ENCODE measurements around the gene CADPS2. TPM values are rescaled to one million over a fixed set of nuclear protein-coding genes. Genes with fewer than 3 reads are reported as not detected.

The CADPS2 gene
- polyA plus RNA-seq, 1 donor (not counting 4 experiments of a cell fraction or from before 2014, with no cell fraction given): 0.35 TPM

- H3K36me3 ChIP-seq (ENCODE audit: control insufficient read depth in 2 of 2, extremely low read depth in 1 of 2, insufficient read depth in 2 of 2, low read length in 2 of 2): no peaks in the 10 kb centered on the region
These were observed 15.0 kb upstream of the CADPS2 start for GRCh38 chr7:122901250-122901649.

DNA sequence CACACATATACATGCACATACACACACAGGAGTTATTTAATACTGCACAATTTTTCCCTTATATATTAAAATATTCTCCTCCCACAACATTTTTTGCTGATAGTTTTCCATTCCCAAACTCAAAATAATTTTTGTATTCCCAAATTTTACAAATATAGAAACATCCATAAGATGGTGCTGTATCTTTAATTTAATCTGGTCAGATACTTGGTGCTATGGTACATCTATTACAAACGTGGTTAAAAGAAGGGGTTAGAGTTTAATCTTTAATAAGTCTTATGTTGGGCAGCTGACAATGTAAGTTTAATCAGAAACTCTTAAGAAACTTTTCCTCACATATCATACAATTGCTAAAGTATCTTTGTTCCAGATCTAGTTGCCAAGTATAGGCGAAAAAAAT lies 10.2 kb upstream of the CADPS2 start:
- H3K9ac ChIP-seq (ENCODE audit: control insufficient read depth, extremely low read depth, insufficient read depth, low read length): no peak overlapping the region
- no peaks in the 10 kb centered on the region for H3K9me1 ChIP-seq (ENCODE audit: control insufficient read depth, extremely low read depth, insufficient read depth, low read length)
- H3K9me3 ChIP-seq (ENCODE audit: control insufficient read depth, low read depth, low read length): no peaks in the 10 kb centered on the region
- DNase-seq (ENCODE audit: low read depth, low spot score): no peak
- H3K4me1 ChIP-seq (ENCODE audit: control insufficient read depth, extremely low read depth, insufficient read depth, low read length): no peaks in the 10 kb centered on the region
- dilution Hi-C loops (cut with MboI; ENCODE audit: extremely low pct_ligation_motif_present, low sequenced_read_pairs): no loop called here
- no peak overlapping the region for H3K4me3 ChIP-seq (ENCODE audit: control insufficient read depth in 2 of 3, extremely low read depth in 1 of 3, insufficient read depth in 2 of 3, low read depth in 1 of 3, low read length in 3 of 3)
- no peaks in the 10 kb centered on the region for H3K79me2 ChIP-seq (ENCODE audit: control insufficient read depth, insufficient read depth, low read length)
- H3K27ac ChIP-seq (ENCODE audit: control insufficient read depth, insufficient read depth, low read length): no peak overlapping the region
- H3K36me3 ChIP-seq (ENCODE audit: control insufficient read depth in 2 of 2, extremely low read depth in 1 of 2, insufficient read depth in 2 of 2, low read length in 2 of 2): no peaks in the 10 kb centered on the region
- TF ChIP-seq CTCF (optimal IDR thresholded peaks at IDR 0.05 in 1 of 3, IDR thresholded peaks at IDR 0.05 in 1 of 3, conservative IDR thresholded peaks at IDR 0.05 in 1 of 3; ENCODE audit: extremely low read depth in 1 of 3, insufficient read depth in 2 of 3, low read length in 3 of 3) (no peak), EZH2 (IDR thresholded peaks at IDR 0.05; ENCODE audit: low read length) (no peak)
- FAIRE-seq: no peak
- no peaks in the 10 kb centered on the region for H3K27me3 ChIP-seq (ENCODE audit: control insufficient read depth, extremely low read depth, insufficient read depth, low read length)
- H3K4me2 ChIP-seq (ENCODE audit: control insufficient read depth, extremely low read depth, insufficient read depth, low read depth, low read length): no peak overlapping the region
- no peaks in the 10 kb centered on the region for H4K20me1 ChIP-seq (ENCODE audit: control insufficient read depth, extremely low read depth, insufficient read depth, low read length)
- no peak overlapping the region for H2AFZ ChIP-seq (ENCODE audit: control insufficient read depth, low read length)

More at GRCh38 chr7:122901250-122901649, 15.0 kb upstream of the CADPS2 start:
- DNase-seq (ENCODE audit: low read depth, low spot score) (no peak), FAIRE-seq (no peak)
- Histone ChIP-seq H3K27ac (ENCODE audit: control insufficient read depth, insufficient read depth, low read length) (no peak overlapping the region), H3K4me2 (ENCODE audit: control insufficient read depth, extremely low read depth, insufficient read depth, low read depth, low read length) (no peak overlapping the region), H3K27me3 (ENCODE audit: control insufficient read depth, extremely low read depth, insufficient read depth, low read length) (no peaks in the 10 kb centered on the region), H3K79me2 (ENCODE audit: control insufficient read depth, insufficient read depth, low read length) (no peaks in the 10 kb centered on the region), H4K20me1 (ENCODE audit: control insufficient read depth, extremely low read depth, insufficient read depth, low read length) (no peaks in the 10 kb centered on the region), H3K4me1 (ENCODE audit: control insufficient read depth, extremely low read depth, insufficient read depth, low read length) (no peaks in the 10 kb centered on the region), H3K9me3 (ENCODE audit: control insufficient read depth, low read depth, low read length) (no peaks in the 10 kb centered on the region), H3K9ac (ENCODE audit: control insufficient read depth, extremely low read depth, insufficient read depth, low read length) (no peak overlapping the region), H3K9me1 (ENCODE audit: control insufficient read depth, extremely low read depth, insufficient read depth, low read length) (no peaks in the 10 kb centered on the region), H2AFZ (ENCODE audit: control insufficient read depth, low read length) (no peak overlapping the region), H3K4me3 (ENCODE audit: control insufficient read depth in 2 of 3, extremely low read depth in 1 of 3, insufficient read depth in 2 of 3, low read depth in 1 of 3, low read length in 3 of 3) (no peak overlapping the region)
- TF ChIP-seq CTCF (optimal IDR thresholded peaks at IDR 0.05 in 1 of 3, IDR thresholded peaks at IDR 0.05 in 1 of 3, conservative IDR thresholded peaks at IDR 0.05 in 1 of 3; ENCODE audit: extremely low read depth in 1 of 3, insufficient read depth in 2 of 3, low read length in 3 of 3) (no peak), EZH2 (IDR thresholded peaks at IDR 0.05; ENCODE audit: low read length) (no peak)
- dilution Hi-C loops (cut with MboI; ENCODE audit: extremely low pct_ligation_motif_present, low sequenced_read_pairs): no loop called here

Measured in keratinocyte (primary cell).